ENCODE measurements around the gene INO80. TPM values are rescaled to one million over a fixed set of nuclear protein-coding genes. Genes with fewer than 3 reads are reported as not detected.
"Not testable (repeated sequence)": the region's sequence is repeated elsewhere in the genome, so short reads cannot be mapped to it uniquely, and the experiment has no call there.

Gene INO80
- total RNA-seq, 4 donors from 2014 or later = 29.4 to 45.9 (median 41.0) TPM

GRCh38 chr15:40957581-40958051, 158.5 kb downstream of the INO80 start:
- Histone ChIP-seq H3K27ac (no peak overlapping the region), H3K4me3 (no peak overlapping the region), H3K9me3 (no peaks in the 10 kb centered on the region), H3K36me3 (no peaks in the 10 kb centered on the region), H3K27me3 (no peaks in the 10 kb centered on the region), H3K4me1 (peaks cover 11% of the 10 kb centered on the region)
- WGBS = 57% methylated on average over 9 of the region's 9 CpGs
- DNase-seq (ENCODE audit: low spot score in 2 of 2) = no peak
- TF ChIP-seq POLR2AphosphoS5 (IDR thresholded peaks at IDR 0.05) (no peak), EP300 (IDR thresholded peaks at IDR 0.05) (no peak), POLR2A (IDR thresholded peaks at IDR 0.05) (no peak), CTCF (IDR thresholded peaks at IDR 0.05) (no peak)

DNA sequence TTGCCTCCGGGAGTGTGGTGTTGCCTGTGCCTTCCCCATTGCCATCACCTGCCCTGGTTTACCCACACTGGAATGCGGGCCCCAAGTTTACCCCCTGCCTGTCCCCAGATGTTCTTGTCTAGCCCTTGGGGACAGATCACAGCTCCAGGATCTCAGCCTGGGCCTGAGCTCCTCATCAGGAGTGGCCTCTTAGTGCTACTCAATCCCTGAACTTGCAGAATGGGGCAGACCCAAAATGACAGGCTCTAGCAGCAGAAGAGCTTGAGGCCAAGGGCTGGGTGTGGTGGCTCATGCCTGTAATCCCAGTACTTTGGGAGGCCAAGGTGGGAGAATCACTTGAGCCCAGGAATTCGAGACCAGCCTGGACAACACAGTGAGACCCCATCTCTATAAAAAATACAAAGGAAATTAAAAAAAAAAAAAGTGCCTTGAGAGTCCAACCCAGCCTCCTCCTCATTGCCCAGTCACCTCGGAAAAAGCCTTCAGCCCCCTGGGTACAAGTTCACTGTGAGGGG, 159.0 kb downstream of the INO80 start:
- DNase-seq (ENCODE audit: low spot score in 2 of 2) = no peak
- 94% methylated on average over 3 of the region's 4 CpGs for WGBS
- Histone ChIP-seq H3K4me1 (peaks cover 15% of the 10 kb centered on the region), H3K36me3 (no peaks in the 10 kb centered on the region), H3K27ac (no peak overlapping the region), H3K4me3 (no peak overlapping the region), H3K27me3 (no peaks in the 10 kb centered on the region), H3K9me3 (no peaks in the 10 kb centered on the region)
- no peak for TF ChIP-seq CTCF (IDR thresholded peaks at IDR 0.05)
- TF ChIP-seq POLR2AphosphoS5 (IDR thresholded peaks at IDR 0.05) = no peak
- TF ChIP-seq POLR2A (IDR thresholded peaks at IDR 0.05) = no peak
- no peak for TF ChIP-seq EP300 (IDR thresholded peaks at IDR 0.05)

DNA sequence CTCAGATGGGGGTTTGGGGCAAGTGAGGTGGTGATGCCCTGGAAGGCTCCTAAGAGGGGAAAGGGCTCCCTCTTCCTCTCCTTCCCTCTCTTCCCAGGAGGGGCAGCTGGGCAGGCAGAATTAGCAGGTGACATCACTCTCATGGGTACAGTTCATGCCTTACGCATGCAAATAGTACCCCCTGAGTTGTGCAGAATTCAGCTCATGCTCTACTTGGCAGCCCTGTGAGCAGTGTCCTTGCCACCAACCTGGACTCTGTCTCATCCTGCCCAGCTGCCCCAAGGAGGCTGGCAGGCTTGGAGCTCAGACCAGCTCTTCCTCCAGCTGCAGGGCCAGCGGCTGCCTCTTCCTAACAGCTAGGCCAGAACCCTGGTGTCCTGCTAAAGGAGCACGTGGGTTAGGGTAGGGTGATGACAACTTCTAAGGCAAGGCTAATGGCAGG, 159.5 kb downstream of the INO80 start:
- H3K4me1 ChIP-seq = peaks cover 15% of the 10 kb centered on the region
- H3K27ac ChIP-seq = no peak overlapping the region
- DNase-seq (ENCODE audit: low spot score in 2 of 2) = no peak
- WGBS = 100% methylated on average over 2 of the region's 3 CpGs
- no peaks in the 10 kb centered on the region for H3K9me3 ChIP-seq
- no peaks in the 10 kb centered on the region for H3K36me3 ChIP-seq
- H3K27me3 ChIP-seq = no peaks in the 10 kb centered on the region
- no peak overlapping the region for H3K4me3 ChIP-seq
- TF ChIP-seq POLR2AphosphoS5 (IDR thresholded peaks at IDR 0.05) (no peak), CTCF (IDR thresholded peaks at IDR 0.05) (no peak), EP300 (IDR thresholded peaks at IDR 0.05) (no peak), POLR2A (IDR thresholded peaks at IDR 0.05) (no peak)

DNA sequence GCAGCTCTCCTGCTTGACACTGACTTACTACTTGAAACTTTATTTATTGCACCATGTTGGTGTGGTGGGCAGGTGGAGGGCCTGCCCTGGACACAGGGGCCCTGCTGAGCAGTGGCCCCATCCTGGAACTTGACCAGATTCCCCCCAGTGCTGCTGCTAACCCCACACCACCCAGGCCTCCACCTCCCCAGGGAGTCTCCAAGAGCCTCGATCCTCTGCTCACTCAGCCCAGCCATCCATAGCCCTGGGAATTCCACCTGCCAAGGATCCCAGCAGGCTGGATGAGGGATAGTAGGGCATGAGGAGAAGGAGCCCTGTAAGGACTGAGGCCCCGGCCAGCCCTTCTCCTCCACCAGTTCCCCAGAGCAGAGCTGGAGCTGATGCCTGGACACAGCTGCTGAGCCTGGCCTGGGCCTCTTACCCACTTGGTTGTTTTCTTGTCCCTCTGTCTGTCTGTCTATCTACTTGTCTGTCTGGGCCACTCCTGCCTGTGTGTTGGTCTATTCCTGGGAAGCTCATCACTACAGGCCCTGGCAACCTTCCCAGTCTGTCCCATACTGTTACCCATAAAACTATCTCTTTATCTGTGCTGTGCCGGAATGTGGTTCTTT, 160.0 kb downstream of the INO80 start:
- Histone ChIP-seq H3K4me3 (no peak overlapping the region), H3K4me1 (peaks cover 15% of the 10 kb centered on the region), H3K27ac (no peak overlapping the region), H3K9me3 (no peaks in the 10 kb centered on the region), H3K36me3 (no peaks in the 10 kb centered on the region), H3K27me3 (no peaks in the 10 kb centered on the region)
- no peak for DNase-seq (ENCODE audit: low spot score in 2 of 2)
- WGBS = 85% methylated on average over 3 of the region's 3 CpGs
- TF ChIP-seq EP300 (IDR thresholded peaks at IDR 0.05) (no peak), POLR2A (IDR thresholded peaks at IDR 0.05) (no peak), CTCF (IDR thresholded peaks at IDR 0.05) (no peak), POLR2AphosphoS5 (IDR thresholded peaks at IDR 0.05) (no peak)

- TF ChIP-seq CTCF (IDR thresholded peaks at IDR 0.05) (no peak), POLR2AphosphoS5 (IDR thresholded peaks at IDR 0.05) (no peak)
- Histone ChIP-seq H3K27ac (no peak overlapping the region), H3K4me3 (no peak overlapping the region), H3K36me3 (no peaks in the 10 kb centered on the region), H3K9me3 (no peaks in the 10 kb centered on the region), H3K4me1 (peaks cover 15% of the 10 kb centered on the region), H3K27me3 (no peaks in the 10 kb centered on the region)
- no peak for DNase-seq (ENCODE audit: low spot score in 2 of 2)
- WGBS = 67% methylated on average over 6 of the region's 20 CpGs
Observed at GRCh38 chr15:40955141-40955903, 160.8 kb downstream of the INO80 start.

DNA sequence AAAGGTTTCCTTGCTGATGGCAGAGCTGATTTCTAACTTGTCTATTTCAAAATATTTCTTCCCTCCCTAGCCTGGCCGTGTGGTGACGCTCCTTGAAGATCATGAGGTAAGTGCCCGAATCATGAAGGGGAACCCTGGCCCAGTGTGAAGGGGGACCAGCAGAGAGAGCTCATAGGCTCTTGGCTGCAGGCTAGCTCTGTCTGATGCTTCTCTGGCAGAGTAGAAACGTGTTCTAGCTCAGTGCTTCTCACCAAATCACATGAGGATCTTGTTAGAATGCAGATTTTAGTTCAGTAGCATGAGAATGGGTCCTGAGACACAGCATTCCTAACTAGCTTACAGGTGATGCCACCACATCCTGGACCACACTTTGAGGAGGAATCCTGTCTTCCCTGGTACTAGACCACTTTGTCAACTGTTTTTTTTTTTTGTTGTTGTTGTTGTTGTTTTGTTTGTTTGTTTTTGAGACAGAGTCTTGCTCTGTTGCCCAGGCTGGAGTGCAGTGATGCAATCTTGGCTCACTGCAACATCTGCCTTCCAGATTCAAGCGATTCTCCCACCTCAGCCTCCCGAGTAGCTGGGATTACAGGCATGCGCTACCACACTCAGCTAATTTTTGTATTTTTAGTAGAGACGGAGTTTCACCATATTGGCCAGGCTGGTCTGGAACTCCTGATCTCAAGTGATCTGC, 161.8 kb downstream of the INO80 start:
- H3K9me3 ChIP-seq; DNase-seq (ENCODE audit: low spot score in 2 of 2); H3K27ac ChIP-seq; H3K27me3 ChIP-seq; H3K4me3 ChIP-seq; H3K36me3 ChIP-seq: not testable (repeated sequence)
- peaks cover 23% of the 10 kb centered on the region for H3K4me1 ChIP-seq
- 76% methylated on average over 8 of the region's 8 CpGs for WGBS
